Spleen (tissue), 7 donors: Measurements from ENCODE around the gene FETUB.

Source experiments
- CTCF ChIP-seq, 11 experiments: fragments of 200-600 bp in 7 of 11; fragments of 450-650 bp in 4 of 11; sonication (generic) in 4 of 11; IDR thresholded peaks in 8 of 11; conservative IDR thresholded peaks in 3 of 11; 1 replicate in 7 of 11; 2 replicates in 4 of 11; pipeline versions ENCODE4 v1.4.0 to v1.8.0; 2016 to 2021; ENCODE audit warnings: antibody characterized with exemption in 11 of 11, inconsistent platforms in 4 of 11, mild to moderate bottlenecking in 1 of 11
- POLR2A ChIP-seq, 3 donors: fragments of 450-650 bp; IDR thresholded peaks; one replicate each; pipeline ENCODE4 v1.5.1; 2017; ENCODE audit warnings: antibody characterized with exemption in 3 of 3, mild to moderate bottlenecking in 1 of 3
- donor health status: DM: no; HTN: no; CAD: no; lungs with moderate emphysema.
- donor health status: DM: no; HTN: no; CAD: no.
- donor health status: DM: no; HTN: no; CAD: no.

DNA sequence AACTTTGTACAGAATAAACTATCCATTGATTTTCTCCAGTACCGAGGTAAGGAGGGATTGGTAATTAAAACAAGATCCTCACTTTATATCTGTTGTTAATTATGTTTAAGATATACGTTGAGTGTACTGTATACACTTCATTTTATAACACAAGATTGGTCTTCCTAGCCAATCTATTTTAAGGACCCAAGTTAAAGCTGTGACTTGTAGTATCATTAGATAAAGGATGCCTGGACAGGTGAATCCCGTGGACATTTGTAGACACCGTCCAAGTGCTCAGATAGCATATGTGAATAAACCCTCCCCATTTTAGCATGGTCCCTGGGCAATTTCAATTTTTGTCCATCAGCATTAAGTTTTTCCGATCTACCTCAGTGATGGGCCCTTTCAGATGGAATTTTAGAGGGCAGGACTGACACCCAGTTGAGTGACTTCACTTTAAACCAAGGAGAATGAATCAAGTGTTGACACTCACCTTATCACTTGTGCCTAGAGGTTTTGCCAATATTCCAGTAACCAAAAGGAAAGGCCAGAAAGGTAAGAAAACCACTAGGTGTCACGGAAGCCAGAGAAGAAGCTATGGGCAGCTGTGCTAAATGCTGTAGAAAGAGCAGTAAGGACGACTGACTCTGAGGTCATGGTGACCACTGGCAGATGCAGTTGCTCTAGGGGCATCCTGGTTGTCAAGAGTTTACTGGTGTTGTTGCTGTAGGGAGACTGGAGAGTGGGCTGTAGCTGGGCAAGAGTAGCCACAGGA lies 18.1 kb upstream of the FETUB start:
- TF ChIP-seq POLR2A (IDR thresholded peaks at IDR 0.05) (no peak), CTCF (IDR thresholded peaks at IDR 0.05 in 8 of 11, conservative IDR thresholded peaks at IDR 0.05 in 3 of 11) (no peak)
